HCEC 1CT (cell line): ENCODE data around the gene PRIMA1.
"Not testable (repeated sequence)": the region's sequence is repeated elsewhere in the genome, so short reads cannot be mapped to it uniquely, and the experiment has no call there.

ENCODE experiments used
- DNase-seq: peaks from one replicate; pipeline ENCODE4 v3.0.0-alpha.2; 2017

The PRIMA1 gene, protein sequence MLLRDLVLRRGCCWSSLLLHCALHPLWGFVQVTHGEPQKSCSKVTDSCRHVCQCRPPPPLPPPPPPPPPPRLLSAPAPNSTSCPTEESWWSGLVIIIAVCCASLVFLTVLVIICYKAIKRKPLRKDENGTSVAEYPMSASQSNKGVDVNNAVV

DNA sequence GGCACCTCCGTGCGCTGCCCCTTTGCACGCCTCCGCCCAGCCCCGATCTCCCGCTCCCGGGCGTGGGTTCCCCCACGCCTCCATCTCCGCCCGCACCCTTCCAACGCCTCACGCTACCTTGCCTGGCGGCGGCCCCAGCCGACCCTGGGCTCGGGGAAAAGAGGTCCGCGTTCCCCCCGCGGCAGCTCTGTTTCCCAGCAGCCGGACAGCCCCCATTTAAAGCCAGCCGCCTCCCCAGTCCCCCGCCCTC lies at the start of gene PRIMA1:
TSS of gene PRIMA1 (minus strand) at position 193 of the 250 bp plus-strand sequence. CDS start 767 bp downstream, outside the sequence.
- no peak for DNase-seq

DNA sequence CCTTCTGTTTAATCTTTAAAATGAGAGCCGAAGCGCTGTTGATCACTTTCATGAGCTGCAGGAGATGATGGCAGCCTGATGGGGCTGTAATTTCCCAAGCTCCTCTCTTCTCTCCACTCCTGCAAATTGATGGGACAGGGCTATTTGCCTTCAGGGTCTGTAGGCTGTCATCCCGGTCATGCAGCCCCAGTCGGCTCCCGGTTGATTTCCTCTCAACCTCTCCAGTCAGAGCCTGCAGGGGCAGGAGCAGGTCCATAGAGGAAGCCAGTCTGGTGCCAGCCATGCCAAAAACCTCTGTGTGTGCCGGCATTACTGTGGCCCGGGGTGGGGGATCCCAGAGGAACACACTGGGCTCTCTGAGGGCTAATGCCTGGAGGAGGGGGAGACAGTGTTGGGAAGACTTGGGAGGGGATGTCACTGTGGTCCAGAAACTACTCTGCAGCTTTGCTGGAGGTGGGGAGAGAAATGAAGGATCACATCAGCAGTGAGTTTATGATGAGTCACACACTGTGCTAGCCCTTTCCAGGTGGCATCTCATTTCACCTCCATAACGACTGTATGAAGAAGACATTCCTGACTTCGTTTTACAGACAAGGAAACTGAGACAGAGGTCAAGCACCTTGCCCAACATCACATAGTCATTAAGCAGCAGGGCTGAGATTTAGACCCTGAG lies 46.5 kb upstream of the PRIMA1 start:
- no peak for DNase-seq

DNA sequence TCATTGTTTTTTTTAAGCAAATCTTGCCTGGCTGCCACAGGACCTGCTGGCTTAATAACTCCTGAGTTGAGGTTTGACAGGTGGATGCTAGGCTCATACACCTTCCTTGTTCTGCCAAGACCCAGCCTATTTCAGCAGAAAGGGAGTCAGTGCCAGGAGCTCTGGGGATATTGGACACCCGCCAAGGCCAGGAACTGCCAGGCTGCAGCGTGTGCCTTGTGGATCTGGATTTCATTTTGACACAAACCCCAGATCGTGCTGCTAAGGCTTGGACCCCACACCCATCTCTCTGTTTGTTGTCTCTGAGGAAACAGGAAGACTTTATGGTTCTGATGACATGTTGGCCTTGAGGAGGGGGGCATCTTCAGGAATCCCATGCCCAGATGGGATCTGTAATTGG lies 44.4 kb upstream of the PRIMA1 start:
- DNase-seq: no peak

DNA sequence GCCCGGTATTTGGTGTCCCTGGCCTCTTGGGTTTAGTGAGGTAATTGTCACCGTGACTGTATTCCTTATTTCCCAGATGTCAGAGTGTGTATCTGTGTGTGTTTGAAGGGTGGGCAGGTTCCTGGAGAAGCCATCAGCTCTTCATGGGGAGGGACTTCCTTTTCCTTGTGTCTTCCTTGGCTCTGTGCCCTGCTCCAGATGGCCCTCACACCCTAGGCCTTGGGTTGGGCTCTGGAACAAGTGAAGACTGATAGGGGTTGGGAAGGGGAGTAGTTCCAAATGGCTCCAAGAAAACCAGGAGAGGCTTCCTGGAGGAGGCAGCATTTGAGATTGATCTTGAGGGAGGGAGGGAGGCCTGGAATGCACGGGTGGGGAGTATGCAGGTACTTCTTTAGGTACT lies 43.8 kb upstream of the PRIMA1 start:
- no peak for DNase-seq

DNA sequence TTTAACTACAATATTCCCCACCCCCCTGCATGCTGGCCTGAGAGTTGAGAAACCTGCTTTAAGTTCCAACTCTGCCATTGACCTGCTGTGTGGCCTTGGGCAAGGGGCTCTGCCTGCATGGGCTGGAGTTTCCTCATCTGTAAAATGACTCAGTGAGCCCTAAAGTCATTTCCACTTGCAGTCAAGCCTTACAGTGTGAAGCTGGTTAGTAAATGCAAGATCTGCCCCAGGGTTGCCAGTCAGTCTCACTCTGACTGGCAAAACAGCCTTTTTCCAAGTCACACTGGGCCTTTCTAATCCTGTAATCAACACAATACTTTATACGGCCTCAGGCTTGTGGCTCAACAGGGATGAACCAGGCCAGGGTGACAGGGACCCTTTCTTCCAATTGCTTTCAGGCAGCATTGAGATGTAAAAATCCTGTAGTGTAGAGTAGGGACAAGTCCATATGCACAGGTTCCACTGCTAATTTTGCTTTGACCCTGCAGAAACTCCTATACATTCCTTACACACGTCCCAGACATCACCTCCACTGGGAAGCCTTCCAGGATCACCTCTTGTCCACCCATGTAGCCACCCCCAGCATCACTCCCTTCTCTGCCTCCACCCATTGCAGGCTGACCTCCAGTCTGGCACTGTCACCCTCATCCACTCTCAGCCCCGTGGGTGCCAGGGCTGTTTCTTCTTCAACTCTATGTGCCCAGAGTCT lies 42.6 kb upstream of the PRIMA1 start:
- DNase-seq: no peak

DNA sequence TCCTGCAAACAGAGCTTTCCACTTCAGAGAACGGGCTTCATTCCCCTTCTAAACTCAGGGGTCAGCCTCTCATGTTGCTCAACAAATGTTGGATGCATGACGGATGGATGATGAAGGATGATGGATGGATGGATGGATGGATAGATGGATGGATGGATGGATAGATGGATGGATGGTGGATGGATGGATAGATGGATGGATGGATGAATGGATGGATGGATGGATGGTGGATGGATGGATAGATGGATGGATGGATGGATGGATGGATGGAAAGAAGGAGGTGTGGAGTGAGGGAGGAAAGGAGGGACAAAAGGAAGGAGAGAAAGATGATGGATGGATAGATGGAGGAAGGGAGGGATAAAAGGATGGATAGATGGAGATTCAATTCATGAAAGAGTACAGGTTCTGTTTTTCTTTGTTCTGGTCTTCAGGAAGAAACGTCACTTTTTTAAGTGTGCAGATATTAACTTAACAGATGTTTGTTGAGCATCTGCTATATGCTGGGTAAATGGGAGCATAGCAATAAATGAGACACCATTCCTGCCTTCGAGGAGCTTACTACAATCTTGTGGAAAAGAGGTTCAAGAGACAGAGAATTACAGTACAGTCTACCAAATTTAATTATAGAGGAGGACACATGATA lies 41.7 kb upstream of the PRIMA1 start:
- no peak for DNase-seq

DNA sequence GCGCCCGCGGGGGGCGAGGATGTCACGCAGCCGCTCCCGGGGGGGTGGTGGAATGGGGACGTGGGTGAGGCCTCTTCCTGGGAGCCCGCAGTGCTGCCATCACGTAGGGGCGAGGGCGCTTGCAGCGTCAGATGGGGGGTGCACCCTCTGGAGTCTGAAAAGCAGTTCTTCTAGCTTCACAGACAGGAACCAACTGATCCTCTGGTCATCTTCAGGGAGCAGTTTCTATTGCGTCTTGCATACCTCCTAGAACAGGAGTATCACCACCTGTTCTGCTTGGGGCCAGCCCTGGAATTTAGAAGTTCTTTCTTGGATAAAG lies 36.9 kb upstream of the PRIMA1 start:
- DNase-seq: no peak

DNA sequence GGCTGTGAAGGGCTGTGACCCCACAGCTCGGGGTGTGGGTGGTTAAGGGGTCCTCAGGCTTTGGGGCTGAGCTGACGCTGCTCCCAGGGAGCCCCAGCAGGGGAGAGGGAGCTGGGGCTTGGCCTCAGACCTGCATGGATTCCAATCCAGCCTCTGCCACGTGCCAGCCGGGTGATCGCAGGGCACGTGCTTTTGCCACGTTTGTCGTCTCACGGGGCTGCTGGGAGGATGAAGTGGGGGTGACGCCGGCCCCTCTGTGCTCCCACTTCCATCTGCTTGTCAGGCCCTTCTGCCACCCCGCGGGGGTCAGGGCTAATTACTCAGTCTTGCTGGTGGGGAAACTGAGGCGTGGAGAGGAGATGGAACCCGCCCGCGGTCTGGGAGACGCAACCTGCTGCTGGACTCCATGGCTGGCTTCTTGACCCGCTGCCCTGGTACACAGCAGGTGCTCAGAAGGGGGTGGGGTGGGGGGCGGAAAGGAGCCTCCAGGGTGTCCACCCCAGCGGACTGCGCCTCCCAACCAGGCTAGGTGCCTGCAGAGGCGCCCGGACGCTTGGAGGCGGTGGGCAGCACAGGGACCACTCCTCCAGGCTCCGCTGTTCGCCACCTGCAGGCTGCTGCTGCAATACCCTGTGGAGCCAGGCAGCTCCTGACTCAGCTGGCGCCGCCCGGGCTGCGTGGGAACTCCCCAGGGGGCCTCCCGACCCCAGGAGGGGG lies 36.4 kb upstream of the PRIMA1 start:
- no peak for DNase-seq

DNA sequence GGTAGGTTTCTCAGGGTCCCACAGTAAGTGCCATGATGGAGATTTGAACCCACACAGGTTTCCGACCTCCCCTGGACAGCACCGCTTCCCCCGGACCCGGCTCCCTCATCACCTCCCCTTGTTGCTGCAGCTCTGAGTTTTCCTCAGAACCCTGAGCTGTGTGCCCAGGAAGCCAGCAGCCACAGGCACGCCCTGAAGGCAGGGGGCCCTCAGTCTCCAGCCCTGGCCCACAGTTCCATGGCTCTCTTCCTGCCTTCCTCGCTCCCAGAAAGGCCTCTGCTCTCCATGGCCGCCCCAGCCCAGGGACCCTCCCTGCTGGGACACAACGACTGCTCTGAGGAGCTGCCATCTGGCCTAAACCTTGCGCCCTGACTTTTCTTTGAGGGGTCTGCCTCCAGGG lies 35.8 kb upstream of the PRIMA1 start:
- no peak for DNase-seq

DNA sequence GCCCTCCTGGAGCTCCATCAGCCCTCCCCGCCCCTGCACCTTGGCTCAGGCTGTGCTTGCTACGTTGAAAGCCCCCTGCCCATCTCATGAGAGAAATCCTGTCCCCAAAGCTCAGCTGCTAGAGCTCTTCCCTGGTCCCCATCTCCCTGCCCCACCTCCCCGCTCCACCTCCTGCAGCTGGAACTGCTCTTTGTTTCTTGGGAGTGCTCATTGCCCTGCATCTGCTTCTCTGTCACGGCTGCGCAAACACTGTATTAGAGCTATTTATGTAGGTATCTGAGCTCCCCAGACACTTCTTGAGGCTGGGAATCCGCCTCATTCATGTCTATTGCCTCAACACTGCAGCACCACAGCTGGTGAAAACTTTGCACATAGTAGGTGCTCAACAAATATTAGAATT lies 32.8 kb upstream of the PRIMA1 start:
- no peak for DNase-seq

DNA sequence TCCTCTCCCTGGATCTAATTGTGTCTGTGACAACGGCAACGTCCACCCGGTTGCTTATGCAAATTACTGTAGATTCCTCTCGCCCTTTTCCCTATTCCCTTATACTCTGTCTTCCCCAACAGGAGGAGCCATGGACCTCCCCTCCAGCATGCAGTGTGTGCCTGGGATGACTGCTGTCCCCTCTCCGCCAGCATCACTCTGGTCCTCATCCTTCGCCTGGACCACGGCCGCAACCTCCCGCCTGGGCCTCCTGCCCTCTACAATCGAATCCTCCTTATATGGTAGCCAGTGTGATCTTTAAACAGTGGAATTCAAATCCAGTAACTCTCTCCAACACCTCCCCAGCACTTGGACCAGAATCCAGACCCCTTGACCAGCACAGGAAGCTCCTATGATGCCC lies 30.6 kb upstream of the PRIMA1 start:
- DNase-seq: no peak

DNA sequence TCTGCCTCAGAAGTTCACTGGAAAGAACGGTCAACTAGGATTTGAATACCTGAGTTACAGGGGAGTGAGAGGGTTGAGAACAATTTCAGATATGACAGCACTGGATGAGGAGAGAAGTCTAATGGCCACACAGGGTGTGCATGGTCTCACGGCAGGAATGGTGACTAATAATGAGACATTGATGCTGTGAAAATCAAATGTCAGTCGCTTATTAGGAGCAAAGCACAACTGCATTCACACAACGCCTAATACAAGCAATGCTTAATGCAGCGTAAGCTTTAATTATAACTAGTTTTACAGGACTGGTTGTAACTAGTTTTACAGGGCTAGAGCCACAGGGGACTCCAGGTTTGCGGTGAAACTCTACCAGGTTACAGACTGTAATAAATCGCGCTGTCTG lies 23.4 kb upstream of the PRIMA1 start:
- no peak for DNase-seq

DNA sequence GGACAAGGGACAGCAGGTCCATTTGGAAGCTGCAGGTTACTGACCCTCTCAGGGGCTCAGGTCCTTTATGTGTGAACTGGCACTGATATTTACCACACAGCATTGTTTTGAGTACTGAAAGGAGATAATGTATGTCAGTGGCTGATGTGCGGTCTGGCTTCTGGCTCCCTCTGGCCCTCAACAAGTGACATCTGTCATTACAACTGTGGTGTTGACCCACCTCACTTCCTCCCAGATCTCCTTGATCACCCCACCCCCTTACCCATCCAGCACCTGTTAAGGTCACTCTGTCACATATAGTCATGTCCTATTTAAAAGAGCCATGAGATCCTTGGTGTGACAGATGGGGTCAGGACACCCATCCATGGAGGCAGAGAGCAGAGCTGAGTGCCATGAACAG lies 22.7 kb upstream of the PRIMA1 start:
- no peak for DNase-seq

DNA sequence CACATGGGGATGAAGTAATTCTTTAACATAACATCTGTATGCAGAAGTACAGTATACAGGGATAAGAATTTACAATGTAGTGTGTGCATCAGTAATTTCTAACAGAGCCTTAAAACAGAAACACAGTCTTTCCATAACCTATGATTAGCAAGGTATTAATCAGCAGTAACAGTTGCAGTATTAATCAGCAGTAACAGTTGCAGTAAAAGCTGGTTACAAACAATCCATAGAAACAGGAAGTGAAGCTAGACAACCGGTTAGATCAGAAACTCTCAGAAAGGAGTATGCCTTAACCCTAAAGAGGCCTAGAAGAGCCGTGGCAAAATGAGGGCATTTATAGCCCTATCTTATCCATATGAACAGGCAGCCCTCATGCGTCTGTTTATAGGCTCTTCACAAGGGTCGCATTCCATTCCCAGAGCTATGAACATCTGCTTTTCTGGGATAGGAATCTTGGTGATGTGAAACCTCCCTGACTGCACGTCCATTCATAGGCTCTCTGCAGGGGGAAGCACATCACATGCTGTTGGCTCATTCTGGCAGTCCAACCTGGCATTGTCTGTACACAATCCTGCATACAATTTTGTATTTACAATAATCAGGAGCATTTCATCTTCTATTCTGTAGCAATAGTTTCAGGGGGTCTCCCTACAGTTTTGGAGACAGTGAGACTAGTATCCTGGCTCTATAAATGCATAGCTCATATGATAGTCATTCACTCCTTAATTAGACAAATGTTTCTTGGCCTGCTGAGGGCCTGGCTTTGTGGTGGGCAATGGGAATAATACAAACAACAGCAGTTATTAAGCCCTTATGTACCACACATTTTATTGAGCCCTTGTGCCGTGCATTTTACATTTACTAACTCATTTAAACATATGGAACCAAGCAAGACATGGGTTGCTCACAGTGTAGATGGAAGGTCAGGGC lies 21.5 kb upstream of the PRIMA1 start:
- not testable (repeated sequence) for DNase-seq

DNA sequence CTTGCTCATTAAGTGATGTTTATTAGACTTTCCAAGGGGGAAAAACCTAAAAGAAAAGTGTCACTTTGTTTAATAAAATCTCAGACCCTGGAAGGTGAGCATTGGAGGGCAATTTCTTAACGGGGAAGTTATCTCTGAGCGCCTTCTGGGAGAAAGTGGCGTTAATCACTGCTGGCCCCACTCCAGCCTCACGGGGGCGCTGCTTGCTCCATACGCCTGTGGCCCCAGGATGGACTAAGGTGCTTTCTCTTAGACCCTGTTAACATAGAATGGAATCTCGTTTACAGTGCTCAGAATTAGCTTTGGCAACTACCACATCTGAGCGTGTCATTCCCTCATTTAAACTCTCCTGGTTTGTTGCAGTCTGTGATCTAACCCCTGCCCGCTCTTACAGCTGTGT lies 16.4 kb upstream of the PRIMA1 start:
- no peak for DNase-seq

DNA sequence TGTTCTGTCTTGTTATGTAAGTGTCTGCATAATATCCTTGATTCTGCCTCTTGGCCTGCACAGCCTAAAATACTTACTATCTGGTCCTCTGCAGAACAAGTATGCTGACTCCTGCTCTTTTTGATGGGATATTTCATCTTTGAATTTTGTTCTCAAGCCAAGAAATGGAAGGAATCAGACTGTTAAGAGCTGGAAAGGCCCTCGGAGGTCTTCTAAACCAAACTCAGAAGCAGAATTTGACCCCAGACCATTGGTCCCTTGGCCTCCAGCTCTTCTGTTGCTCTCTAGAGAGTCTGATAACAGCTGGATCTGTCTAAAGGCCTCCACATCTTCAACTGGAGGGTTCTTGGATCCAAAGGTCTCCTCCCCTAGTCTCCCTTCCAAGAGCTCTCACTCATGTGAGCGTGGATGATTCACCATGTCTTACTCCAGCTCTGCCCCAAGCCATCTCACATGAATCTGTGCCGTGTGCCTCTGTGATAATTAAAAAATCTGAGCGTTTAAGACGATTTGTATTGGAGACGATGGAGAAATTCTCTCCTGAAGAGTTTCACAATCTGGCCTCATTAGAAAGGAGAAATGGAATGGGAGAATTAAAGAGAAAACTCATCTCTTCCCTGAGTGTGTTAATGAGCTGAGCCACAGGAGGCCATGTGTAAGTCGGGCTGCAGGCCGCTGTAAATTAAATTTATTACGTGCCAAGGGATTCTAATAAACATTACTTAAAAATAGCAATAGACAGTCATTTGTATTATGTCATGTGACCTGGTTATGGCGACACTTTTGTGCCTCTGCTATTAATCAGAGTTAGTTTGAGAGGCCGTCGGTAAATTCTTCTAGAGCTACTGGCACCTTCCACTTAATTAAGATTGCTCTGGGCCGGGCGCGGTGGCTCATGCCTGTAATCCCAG lies 15.4 kb upstream of the PRIMA1 start:
- no peak for DNase-seq

DNA sequence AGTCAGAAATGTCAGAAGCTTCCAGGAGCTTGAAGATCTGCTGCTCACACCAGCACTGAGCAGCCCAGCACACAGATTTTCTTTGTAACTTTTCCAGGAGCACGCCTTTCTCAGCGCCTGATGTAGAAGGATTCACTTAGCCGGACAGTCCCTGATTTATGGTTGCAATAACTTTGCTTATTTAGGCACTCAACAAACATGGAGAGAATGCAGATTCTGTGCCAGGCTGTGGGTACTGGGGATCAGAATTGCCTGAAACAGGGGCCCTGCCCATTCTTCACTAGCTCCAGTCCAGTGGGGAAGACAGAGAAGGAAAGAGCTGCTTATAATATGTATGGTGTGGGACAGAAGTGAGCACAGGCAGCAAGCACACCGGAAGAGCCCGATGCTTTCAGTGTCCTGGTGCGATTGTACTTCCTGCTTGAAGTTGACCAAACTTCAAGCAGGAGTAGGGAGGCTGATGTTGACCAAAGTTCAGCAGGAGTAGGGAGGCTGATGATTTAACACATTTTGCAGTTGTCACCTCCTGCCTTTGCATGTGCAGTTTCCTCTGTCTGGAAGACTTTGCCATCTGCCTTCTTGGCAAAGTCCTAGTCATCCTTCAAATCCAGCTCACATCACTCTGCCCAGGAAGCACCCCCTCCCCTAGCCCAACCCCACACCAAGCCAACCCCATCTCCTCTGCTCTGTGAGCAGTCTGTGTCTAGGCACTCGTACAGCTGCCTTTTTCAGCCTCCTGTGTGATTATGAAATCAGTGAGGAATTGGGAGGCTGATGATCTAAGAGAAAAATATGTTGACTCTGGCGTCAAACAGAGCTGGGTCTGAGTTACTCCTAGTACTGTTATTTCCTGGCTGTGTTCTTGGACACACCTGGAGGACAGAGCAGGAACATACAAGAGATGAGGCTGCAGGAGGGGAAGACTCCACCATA lies 12.0 kb upstream of the PRIMA1 start:
- DNase-seq: no peak

DNA sequence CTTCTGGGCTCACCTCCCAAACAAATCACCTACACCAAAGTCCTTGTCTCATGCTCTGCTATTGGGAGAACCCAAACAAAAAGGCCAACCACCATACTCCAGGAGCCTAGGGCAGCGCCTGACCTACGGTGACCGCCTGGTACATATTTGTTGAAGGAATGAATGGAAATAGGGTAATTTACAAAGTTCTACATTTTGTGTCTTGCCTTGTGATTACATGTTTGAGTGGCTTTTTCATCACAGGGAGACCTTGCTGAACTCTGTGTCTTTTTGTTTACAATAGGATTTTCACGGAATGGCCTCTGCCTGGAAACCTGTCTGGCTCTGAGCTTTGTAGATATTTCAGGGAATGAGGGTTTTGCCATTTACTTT lies 11.3 kb upstream of the PRIMA1 start:
- DNase-seq: no peak

DNA sequence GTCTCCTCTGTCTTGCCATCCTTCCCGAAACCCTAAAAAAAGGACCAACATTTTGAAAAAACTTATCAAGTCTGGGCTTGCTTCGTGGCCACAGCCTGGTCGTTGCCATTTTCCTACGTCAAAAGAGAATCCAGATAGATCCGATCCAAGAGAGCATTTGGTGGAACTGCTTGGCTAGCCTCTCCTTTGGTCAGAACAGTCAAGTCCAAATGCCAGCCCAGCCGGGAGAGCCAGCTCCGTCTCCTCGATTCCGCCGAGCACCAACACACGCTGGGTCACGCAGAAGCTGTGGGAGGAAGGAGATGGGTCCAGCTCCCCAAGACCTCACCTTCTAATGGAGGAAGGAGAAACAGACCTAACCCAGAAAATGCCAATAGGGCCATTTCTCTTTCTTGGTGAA lies 9.3 kb upstream of the PRIMA1 start:
- no peak for DNase-seq

DNA sequence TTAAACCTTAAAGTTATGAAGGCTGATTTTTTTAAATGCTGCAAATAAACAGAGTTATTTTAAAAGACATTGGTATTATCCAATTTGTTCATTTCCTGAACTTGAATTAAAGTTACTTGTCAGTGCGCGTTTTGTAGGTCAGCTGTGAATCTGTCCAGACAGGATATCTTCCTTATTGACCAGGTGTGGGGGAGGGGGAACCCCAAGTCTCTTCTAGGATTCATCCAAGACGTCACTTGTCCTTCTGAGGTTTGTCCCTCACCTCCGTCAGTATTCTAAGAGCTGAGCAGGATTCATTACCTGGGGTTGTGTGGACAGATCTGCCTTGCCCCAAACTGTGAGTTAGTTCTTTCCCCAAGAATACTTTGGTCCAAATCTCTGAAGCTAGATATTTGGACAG lies 8.8 kb upstream of the PRIMA1 start:
- DNase-seq: no peak

DNA sequence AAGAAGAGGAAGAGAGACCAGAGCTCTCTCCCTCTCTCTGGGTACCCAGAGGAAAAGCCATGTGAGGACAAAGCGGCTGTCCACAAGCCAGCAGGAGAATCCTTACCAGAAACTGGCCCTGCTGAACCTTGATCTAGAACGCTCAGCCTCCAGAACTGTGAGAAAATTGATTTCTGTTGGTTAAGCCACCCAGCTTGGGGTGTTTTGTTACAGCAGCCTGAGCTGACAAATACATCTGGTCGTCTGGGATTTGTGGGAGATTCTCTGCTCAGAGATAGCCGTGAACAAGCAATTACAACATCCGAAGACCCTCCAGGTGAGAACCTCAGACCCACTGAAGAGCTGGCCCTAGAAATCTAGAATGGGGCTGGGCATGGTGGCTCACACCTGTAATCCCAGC lies 6.5 kb upstream of the PRIMA1 start:
- no peak for DNase-seq
